ENCODE measurements around the gene NDFIP1.

GRCh38 chr5:142193114-142193428 is 84.5 kb downstream of the NDFIP1 start:
- TF ChIP-seq, protein P1, sequence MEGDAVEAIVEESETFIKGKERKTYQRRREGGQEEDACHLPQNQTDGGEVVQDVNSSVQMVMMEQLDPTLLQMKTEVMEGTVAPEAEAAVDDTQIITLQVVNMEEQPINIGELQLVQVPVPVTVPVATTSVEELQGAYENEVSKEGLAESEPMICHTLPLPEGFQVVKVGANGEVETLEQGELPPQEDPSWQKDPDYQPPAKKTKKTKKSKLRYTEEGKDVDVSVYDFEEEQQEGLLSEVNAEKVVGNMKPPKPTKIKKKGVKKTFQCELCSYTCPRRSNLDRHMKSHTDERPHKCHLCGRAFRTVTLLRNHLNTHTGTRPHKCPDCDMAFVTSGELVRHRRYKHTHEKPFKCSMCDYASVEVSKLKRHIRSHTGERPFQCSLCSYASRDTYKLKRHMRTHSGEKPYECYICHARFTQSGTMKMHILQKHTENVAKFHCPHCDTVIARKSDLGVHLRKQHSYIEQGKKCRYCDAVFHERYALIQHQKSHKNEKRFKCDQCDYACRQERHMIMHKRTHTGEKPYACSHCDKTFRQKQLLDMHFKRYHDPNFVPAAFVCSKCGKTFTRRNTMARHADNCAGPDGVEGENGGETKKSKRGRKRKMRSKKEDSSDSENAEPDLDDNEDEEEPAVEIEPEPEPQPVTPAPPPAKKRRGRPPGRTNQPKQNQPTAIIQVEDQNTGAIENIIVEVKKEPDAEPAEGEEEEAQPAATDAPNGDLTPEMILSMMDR (IDR thresholded peaks at IDR 0.05): no peak
- no peak for TF ChIP-seq POLR2A (IDR thresholded peaks at IDR 0.05)
- TF ChIP-seq POLR2AphosphoS5 (IDR thresholded peaks at IDR 0.05): no peak
- no peak for TF ChIP-seq EP300 (IDR thresholded peaks at IDR 0.05)
